H9 (cell line): Measurements from ENCODE around the gene SZRD1. TPM values are rescaled to one million over a fixed set of nuclear protein-coding genes. Genes with fewer than 3 reads are reported as not detected.

Source experiments
- DNase-seq: peaks from one replicate; pipeline ENCODE4 v3.0.0-alpha.2; 2017
- H2AFZ ChIP-seq: one replicate; pipeline ENCODE4 v1.6.1; 2013; ENCODE audit warnings: mild to moderate bottlenecking, low read length, control low read depth, moderate library complexity
- H2AK5ac ChIP-seq: 2 replicates; pipeline ENCODE4 v1.6.1; 2013; ENCODE audit warnings: low read length, control low read depth, mixed read lengths; ENCODE audit not compliant: insufficient read length
- H2BK120ac ChIP-seq: one replicate; pipeline ENCODE4 v1.6.1; 2013; ENCODE audit warnings: low read depth, mild to moderate bottlenecking, low read length, control low read depth, inconsistent platforms; ENCODE audit not compliant: poor library complexity, severe bottlenecking
- H2BK12ac ChIP-seq: 2 replicates; pipeline ENCODE4 v1.6.1; 2013; ENCODE audit warnings: low read length, control low read depth, mixed read lengths, low read depth; ENCODE audit not compliant: insufficient read length
- H2BK15ac ChIP-seq: 2 replicates; pipeline ENCODE4 v1.6.1; 2013; ENCODE audit warnings: low read depth, low read length, control low read depth
- H2BK20ac ChIP-seq: one replicate; pipeline ENCODE4 v1.6.1; 2013; ENCODE audit warnings: low read depth, mild to moderate bottlenecking, low read length, control low read depth, inconsistent platforms; ENCODE audit not compliant: poor library complexity, severe bottlenecking
- H2BK5ac ChIP-seq: 2 replicates; pipeline ENCODE4 v1.6.1; 2013; ENCODE audit warnings: low read length, control low read depth, mixed read lengths; ENCODE audit not compliant: insufficient read length
- H3K14ac ChIP-seq: 2 replicates; pipeline ENCODE4 v1.6.1; 2013; ENCODE audit warnings: low read length, control low read depth; ENCODE audit not compliant: insufficient read depth
- H3K18ac ChIP-seq: 2 replicates; pipeline ENCODE4 v1.6.1; 2013; ENCODE audit warnings: low read depth, mild to moderate bottlenecking, mixed read lengths, low read length, control low read depth; ENCODE audit not compliant: insufficient read length
- H3K23ac ChIP-seq: 2 replicates; pipeline ENCODE4 v1.6.1; 2013; ENCODE audit warnings: low read length, control low read depth, mixed read lengths, low read depth; ENCODE audit not compliant: insufficient read length
- H3K23me2 ChIP-seq: 2 replicates; pipeline ENCODE4 v1.6.1; 2013; ENCODE audit warnings: low read depth, mild to moderate bottlenecking, mixed read lengths, low read length, control low read depth; ENCODE audit not compliant: insufficient read length, poor library complexity, severe bottlenecking
- H3K27ac ChIP-seq: 2 replicates; pipeline ENCODE4 v1.5.1; 2013; ENCODE audit warnings: low read length, control low read depth, mixed read lengths, low read depth; ENCODE audit not compliant: insufficient read length
- H3K27me3 ChIP-seq: 2 replicates; pipeline ENCODE4 v1.6.1; 2013; ENCODE audit warnings: low read length, control low read depth, inconsistent platforms; ENCODE audit not compliant: insufficient read depth
- H3K4ac ChIP-seq: 2 replicates; pipeline ENCODE4 v1.6.1; 2013; ENCODE audit warnings: low read depth, mild to moderate bottlenecking, control low read depth, inconsistent platforms, low read length, moderate library complexity
- H3K4me1 ChIP-seq: 2 replicates; pipeline ENCODE4 v1.6.1; 2013; ENCODE audit warnings: low read length, control low read depth, inconsistent platforms; ENCODE audit not compliant: insufficient read depth
- H3K4me2 ChIP-seq: 2 replicates; pipeline ENCODE4 v1.6.1; 2013; ENCODE audit warnings: low read length, control low read depth, mixed read lengths; ENCODE audit not compliant: insufficient read length, insufficient read depth
- H3K56ac ChIP-seq: 2 replicates; pipeline ENCODE4 v1.6.1; 2013; ENCODE audit warnings: low read depth, mild to moderate bottlenecking, mixed read lengths, low read length, control low read depth; ENCODE audit not compliant: insufficient read length
- H3K79me1 ChIP-seq: 2 replicates; pipeline ENCODE4 v1.6.1; 2013; ENCODE audit warnings: low read depth, mild to moderate bottlenecking, moderate library complexity, low read length, control low read depth, inconsistent platforms; ENCODE audit not compliant: insufficient read depth, poor library complexity, severe bottlenecking
- H3K79me2 ChIP-seq: 2 replicates; pipeline ENCODE4 v1.6.1; 2013; ENCODE audit warnings: low read length, control low read depth, inconsistent platforms; ENCODE audit not compliant: insufficient read depth
- H3K9ac ChIP-seq: 2 replicates; pipeline ENCODE4 v1.6.1; 2013; ENCODE audit warnings: low read length, control low read depth, mixed read lengths; ENCODE audit not compliant: insufficient read length; ENCODE audit errors: extremely low read depth
- H3K9me3 ChIP-seq: one replicate; pipeline ENCODE4 v1.6.1; 2013; ENCODE audit warnings: low read depth, low read length, inconsistent platforms; ENCODE audit not compliant: control insufficient read depth
- H3T11ph ChIP-seq: one replicate; pipeline ENCODE4 v1.6.1; 2013; ENCODE audit warnings: mild to moderate bottlenecking, low read length, control low read depth, inconsistent platforms
- H4K20me1 ChIP-seq: one replicate; pipeline ENCODE4 v1.6.1; 2013; ENCODE audit not compliant: control insufficient read depth, insufficient read length, insufficient read depth
- H4K5ac ChIP-seq: 2 replicates; pipeline ENCODE4 v1.6.1; 2013; ENCODE audit warnings: low read depth, mild to moderate bottlenecking, mixed read lengths, low read length, control low read depth; ENCODE audit not compliant: insufficient read length
- H4K8ac ChIP-seq: replicated peaks from 2 replicates; pipeline ENCODE4 v1.6.1; 2013; ENCODE audit warnings: low read length, control low read depth, mixed read lengths, low read depth; ENCODE audit not compliant: insufficient read length
- H4K91ac ChIP-seq: 2 replicates; pipeline ENCODE4 v1.6.1; 2013; ENCODE audit warnings: low read depth, mild to moderate bottlenecking, moderate library complexity, mixed read lengths, low read length, control low read depth; ENCODE audit not compliant: insufficient read length
- H3K27ac Mint-ChIP-seq, 3 experiments: 2 replicates in 2 of 3; 3 replicates in 1 of 3; pipeline ENCODE4 v1.8.0; 2020 to 2021; ENCODE audit warnings: mixed read lengths in 3 of 3, mild to moderate bottlenecking in 1 of 3, moderate library complexity in 1 of 3
- H3K27me3 Mint-ChIP-seq: 2 replicates; pipeline ENCODE4 v1.8.0; 2021; ENCODE audit warnings: low read depth, mild to moderate bottlenecking, moderate library complexity, mixed read lengths
- H3K36me3 Mint-ChIP-seq, 3 experiments: 2 replicates in 2 of 3; 3 replicates in 1 of 3; pipeline ENCODE4 v1.8.0; 2020 to 2021; ENCODE audit warnings: low read depth in 3 of 3, mixed read lengths in 3 of 3; ENCODE audit not compliant: insufficient read depth in 1 of 3
- H3K4me1 Mint-ChIP-seq, 2 experiments: 2 replicates each; pipeline ENCODE4 v1.8.0; 2020; ENCODE audit warnings: mixed read lengths in 2 of 2
- H3K4me3 Mint-ChIP-seq, 2 experiments: 2 replicates in 1 of 2; 3 replicates in 1 of 2; pipeline ENCODE4 v1.8.0; 2020 to 2021; ENCODE audit warnings: mild to moderate bottlenecking in 2 of 2, mixed read lengths in 2 of 2, moderate library complexity in 1 of 2
- H3K9me3 Mint-ChIP-seq, 2 experiments: 2 replicates in 1 of 2; 3 replicates in 1 of 2; pipeline ENCODE4 v1.8.0; 2020; ENCODE audit warnings: mild to moderate bottlenecking in 2 of 2, mixed read lengths in 2 of 2, moderate library complexity in 1 of 2
- WGBS: extraction: QIAGEN DNeasy Blood & Tissue Kit; methylation state at CpG from one replicate; pipeline ENCODE4 v1.1.7; 2013; ENCODE audit warnings: missing lambda C conversion rate, low lambda C conversion rate, mixed read lengths; ENCODE audit not compliant: insufficient read length; ENCODE audit errors: extremely low coverage; 5-methylcytosine and 5-hydroxymethylcytosine counted together
- total RNA-seq: library from RNA; stranded (reverse); gene quantifications from 2 replicates; pipeline ENCODE4 v1.2.1, GENCODE V29; 2021
- TF ChIP-seq, protein P1 (sequence below): fragments of 200-600 bp; sonication (generic); conservative IDR thresholded peaks from 3 replicates; pipeline ENCODE4 v1.8.0; 2021; ENCODE audit warnings: antibody characterized with exemption, mild to moderate bottlenecking

Gene SZRD1
- total RNA-seq, 1 experiment from 2014 or later: 118 TPM

DNA sequence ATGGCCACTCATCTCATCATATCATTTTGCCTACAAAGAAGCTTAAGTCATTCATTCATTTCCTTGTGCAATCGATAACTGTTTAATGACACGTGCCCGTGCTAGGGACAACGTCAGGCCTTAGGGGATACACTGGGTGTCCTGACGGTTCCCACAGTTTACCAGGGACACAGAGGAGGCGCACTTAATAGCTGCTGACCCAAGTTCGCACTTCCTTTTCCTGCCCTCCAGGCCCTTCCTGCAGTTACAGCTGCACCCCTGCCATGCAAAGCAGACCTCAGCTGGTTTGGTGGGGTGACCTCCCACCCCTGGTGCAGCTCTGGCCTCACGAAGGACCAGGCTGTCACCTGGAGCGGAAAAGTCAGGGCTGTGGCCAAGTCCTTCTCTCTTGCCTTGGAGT lies 66.0 kb downstream of the SZRD1 start:
- Mint-ChIP-seq H3K9me3 (no peaks in the 10 kb centered on the region; a peak in 1 of 5 replicates), H3K27me3 (peaks cover 11% of the 10 kb centered on the region), H3K27ac (no peak overlapping the region), H3K4me3 (no peak overlapping the region), H3K36me3 (no peaks in the 10 kb centered on the region), H3K4me1 (peaks cover 7 to 9% of the 10 kb centered on the region in 2 experiments)
- no peak overlapping the region for H3T11ph ChIP-seq
- WGBS: no CpG with 5 or more reads among the region's 9 CpGs
- H3K27me3 ChIP-seq: no peaks in the 10 kb centered on the region
- no peak overlapping the region for H3K9ac ChIP-seq
- H2AFZ ChIP-seq: no peak overlapping the region
- no peaks in the 10 kb centered on the region for H3K23me2 ChIP-seq
- no peak overlapping the region for H3K4ac ChIP-seq
- H3K4me2 ChIP-seq: no peak overlapping the region
- peaks cover 4% of the 10 kb centered on the region; the same call in 1 of the 2 replicates for H3K4me1 ChIP-seq
- TF ChIP-seq, protein P1, sequence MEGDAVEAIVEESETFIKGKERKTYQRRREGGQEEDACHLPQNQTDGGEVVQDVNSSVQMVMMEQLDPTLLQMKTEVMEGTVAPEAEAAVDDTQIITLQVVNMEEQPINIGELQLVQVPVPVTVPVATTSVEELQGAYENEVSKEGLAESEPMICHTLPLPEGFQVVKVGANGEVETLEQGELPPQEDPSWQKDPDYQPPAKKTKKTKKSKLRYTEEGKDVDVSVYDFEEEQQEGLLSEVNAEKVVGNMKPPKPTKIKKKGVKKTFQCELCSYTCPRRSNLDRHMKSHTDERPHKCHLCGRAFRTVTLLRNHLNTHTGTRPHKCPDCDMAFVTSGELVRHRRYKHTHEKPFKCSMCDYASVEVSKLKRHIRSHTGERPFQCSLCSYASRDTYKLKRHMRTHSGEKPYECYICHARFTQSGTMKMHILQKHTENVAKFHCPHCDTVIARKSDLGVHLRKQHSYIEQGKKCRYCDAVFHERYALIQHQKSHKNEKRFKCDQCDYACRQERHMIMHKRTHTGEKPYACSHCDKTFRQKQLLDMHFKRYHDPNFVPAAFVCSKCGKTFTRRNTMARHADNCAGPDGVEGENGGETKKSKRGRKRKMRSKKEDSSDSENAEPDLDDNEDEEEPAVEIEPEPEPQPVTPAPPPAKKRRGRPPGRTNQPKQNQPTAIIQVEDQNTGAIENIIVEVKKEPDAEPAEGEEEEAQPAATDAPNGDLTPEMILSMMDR: no peak
- no peak overlapping the region for H3K23ac ChIP-seq
- no peaks in the 10 kb centered on the region for H3K79me1 ChIP-seq
- H4K91ac ChIP-seq: no peak overlapping the region
- no peak overlapping the region for H3K27ac ChIP-seq
- H2BK120ac ChIP-seq: no peak overlapping the region
- H2AK5ac ChIP-seq: no peak overlapping the region
- no peaks in the 10 kb centered on the region for H3K9me3 ChIP-seq
- no peak overlapping the region for H4K8ac ChIP-seq
- no peak for DNase-seq
- H2BK15ac ChIP-seq: no peak overlapping the region
- no peak overlapping the region for H3K18ac ChIP-seq
- H4K5ac ChIP-seq: no peak overlapping the region
- H2BK5ac ChIP-seq: no peak overlapping the region
- no peak overlapping the region for H2BK12ac ChIP-seq
- H4K20me1 ChIP-seq: no peaks in the 10 kb centered on the region
- no peak overlapping the region for H3K14ac ChIP-seq
- H3K56ac ChIP-seq: no peak overlapping the region
- no peaks in the 10 kb centered on the region for H3K79me2 ChIP-seq
- no peak overlapping the region for H2BK20ac ChIP-seq
